C4-2B (cell line): Measurements from ENCODE around the gene SLC35F2.

Source experiments
- H3K27ac ChIP-seq: fragments of 450-650 bp; 2 replicates; pipeline ENCODE4 v1.5.1; 2017
- ZFX ChIP-seq: fragments of 450-650 bp; IDR thresholded peaks from 2 replicates; pipeline ENCODE4 v1.6.1; 2017
- TF ChIP-seq, protein P1 (sequence below): fragments of 450-650 bp; conservative IDR thresholded peaks from 2 replicates; pipeline ENCODE4 v1.5.1; 2017; ENCODE audit warnings: mild to moderate bottlenecking

SLC35F2 gene

DNA sequence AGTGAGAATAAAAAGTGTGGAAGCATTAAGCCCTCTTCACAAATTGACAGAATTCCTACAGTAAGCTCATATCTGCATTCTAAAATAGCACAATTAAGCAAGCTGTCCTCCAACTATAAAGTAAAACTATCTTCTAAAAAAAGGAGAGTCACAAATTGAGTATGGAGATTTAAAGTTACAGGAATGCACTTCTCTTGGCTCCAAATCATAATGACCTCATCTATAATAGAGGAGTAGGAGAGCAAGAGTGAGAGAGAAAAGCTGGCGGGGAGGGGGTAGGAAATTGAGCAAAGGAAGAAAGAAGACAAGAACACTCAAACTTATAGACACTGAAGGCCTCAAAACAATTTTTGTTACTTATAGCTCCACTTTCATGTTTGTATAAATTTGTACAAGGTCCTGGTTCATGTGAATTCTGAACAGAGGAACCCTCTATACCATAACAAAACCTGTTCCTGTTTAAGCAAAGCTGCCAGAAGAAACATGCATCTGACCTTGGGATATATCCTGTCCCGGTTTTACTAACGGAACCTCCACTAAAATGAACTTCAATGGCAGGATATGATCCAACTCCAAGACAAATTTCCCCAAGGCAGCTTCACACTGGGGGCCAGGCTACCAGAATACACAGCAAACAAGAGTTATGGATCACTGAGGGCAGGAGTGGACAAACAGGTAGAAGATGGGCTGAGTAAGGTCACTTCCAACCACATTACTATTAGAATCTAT lies 37.2 kb downstream of the SLC35F2 start:
- TF ChIP-seq ZFX: no peak
- TF ChIP-seq, protein P1, sequence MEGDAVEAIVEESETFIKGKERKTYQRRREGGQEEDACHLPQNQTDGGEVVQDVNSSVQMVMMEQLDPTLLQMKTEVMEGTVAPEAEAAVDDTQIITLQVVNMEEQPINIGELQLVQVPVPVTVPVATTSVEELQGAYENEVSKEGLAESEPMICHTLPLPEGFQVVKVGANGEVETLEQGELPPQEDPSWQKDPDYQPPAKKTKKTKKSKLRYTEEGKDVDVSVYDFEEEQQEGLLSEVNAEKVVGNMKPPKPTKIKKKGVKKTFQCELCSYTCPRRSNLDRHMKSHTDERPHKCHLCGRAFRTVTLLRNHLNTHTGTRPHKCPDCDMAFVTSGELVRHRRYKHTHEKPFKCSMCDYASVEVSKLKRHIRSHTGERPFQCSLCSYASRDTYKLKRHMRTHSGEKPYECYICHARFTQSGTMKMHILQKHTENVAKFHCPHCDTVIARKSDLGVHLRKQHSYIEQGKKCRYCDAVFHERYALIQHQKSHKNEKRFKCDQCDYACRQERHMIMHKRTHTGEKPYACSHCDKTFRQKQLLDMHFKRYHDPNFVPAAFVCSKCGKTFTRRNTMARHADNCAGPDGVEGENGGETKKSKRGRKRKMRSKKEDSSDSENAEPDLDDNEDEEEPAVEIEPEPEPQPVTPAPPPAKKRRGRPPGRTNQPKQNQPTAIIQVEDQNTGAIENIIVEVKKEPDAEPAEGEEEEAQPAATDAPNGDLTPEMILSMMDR: no peak
- H3K27ac ChIP-seq: no peak overlapping the region

DNA sequence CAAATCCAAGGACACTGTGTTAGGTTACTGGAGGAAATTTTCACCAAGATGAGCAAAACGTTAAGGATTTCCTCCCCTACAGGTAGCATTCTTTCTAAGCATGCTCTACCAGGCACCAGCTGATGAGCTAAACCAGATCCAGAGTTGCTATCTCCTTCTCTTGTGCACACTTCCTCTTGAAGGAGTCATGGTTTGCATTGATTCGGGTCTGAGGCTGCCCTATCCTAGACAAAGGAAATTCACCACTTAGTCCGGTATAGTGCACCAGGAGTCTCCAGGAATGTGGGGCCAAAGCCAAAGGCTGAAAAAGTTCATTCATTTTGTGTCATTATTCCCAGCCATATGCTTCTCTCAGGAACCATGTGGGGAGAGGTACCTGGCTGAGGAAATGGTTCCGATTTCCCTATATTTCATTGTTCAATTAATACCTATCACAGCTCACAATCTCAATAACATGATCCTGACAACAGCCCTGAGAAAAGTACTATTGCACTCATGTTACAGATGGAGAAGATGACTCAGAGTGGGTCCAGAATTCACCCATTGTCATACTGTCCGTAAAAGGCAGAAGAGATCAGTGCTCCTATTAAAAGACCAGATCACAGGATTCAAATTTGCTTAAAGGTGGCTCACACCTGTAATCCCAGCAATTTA lies 39.1 kb downstream of the SLC35F2 start:
- no peak overlapping the region for H3K27ac ChIP-seq
- TF ChIP-seq, protein P1: no peak
- no peak for TF ChIP-seq ZFX

DNA sequence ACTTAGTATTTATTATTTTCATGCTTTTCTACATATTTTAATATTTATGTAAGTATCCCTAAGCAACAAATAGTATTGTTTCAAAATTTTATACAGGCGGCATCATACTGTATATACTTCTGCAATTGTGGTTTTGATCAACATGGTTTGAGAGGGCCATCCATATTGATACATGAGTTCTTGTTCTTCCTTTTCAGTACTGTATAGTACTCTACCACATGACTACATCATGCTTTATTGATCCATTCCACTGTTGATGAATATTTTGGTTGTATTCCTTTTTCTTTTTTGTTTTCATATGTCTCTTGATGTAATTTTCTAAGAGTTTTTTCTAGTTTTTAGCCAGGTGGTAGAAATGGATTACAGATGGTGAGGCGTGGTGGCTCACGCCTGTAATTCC lies 40.1 kb downstream of the SLC35F2 start:
- H3K27ac ChIP-seq: no peak overlapping the region
- TF ChIP-seq ZFX: no peak
- TF ChIP-seq, protein P1: no peak

DNA sequence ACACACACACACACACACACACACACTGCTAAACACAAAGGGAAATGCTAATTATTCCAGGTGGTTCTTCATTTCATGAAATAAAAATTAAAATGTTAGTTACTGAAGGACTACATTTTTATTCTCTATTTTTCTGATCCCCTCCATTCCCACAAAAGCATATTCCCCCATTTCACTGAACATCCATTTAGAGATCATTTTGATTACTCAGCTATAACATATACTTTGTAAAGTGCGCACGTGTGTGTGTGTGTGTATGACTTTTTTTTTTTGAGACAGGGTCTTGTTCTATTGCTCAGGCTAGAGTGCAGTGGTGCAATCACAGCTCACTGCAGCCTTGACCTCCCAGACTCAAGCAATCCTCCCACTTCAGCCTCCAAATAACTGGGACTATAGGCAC lies 42.6 kb downstream of the SLC35F2 start:
- no peak for TF ChIP-seq ZFX
- TF ChIP-seq, protein P1: no peak
- H3K27ac ChIP-seq: no peak overlapping the region

DNA sequence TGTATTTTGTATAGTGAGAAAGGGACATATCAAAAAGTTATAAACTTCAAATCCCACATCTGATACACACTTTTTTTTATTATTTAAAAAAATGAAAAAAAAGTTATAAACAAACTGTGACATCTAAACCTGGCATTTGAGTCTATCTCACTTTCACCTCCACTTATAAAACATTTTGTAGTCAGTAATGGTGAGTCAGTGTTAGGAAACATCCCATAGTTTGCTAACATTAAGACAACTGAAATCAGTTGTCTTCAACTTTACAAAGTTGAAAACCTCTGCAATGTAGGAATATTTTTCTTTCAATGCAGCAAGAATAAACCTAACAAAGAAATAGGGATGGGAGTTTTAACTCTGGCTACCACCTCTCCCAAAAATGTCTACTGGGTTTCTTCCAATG lies 47.7 kb downstream of the SLC35F2 start:
- no peak for TF ChIP-seq ZFX
- TF ChIP-seq, protein P1: no peak
- H3K27ac ChIP-seq: no peak overlapping the region

DNA sequence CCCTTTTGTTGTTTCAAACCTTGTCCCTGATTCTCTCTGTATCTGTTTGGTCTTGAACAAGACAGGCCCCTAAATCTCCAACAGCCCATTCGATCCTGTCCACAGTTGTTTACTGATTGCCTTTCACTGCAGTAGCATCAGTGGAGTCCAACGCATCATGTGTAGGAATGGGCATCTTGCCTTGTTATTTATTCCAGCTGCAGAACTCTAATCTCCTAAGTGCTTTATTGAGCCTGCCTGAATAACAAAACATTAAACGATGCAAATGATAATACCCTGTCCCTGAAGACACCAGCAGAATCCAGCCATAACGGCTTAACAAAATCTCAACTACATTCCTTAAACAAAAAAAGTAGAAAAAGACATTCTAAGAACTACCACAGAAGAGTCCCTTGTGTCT lies 50.1 kb downstream of the SLC35F2 start:
- TF ChIP-seq ZFX: no peak
- TF ChIP-seq, protein P1: no peak
- no peak overlapping the region for H3K27ac ChIP-seq

DNA sequence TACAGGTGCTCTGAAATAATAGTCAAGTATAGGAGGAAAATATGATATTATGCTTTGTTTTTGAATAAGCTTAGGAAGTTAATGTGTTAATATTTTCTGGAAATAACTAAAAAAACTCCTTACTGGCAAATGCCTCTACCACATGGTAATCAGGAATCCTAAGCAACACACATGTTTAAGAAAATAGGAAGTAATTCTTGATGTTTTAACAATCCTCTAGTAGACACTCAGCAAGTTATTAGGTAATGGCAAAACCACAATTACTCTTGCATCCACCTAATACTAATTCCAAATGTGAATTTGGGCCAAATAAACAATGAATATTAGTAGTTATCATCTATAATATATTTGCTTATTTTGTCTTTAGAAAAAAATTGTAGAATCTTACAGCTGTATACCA lies 53.6 kb downstream of the SLC35F2 start:
- no peak overlapping the region for H3K27ac ChIP-seq
- no peak for TF ChIP-seq ZFX
- TF ChIP-seq, protein P1: no peak
